Stimulated activated CD4-positive, alpha-beta T cell treated with anti-CD3 and anti-CD28 coated beads, Interleukin-15, amount 100 ng/mL, for 48 hours (primary cell): ENCODE data around the gene TSPAN9.

Experiments
- DNase-seq, 2 donors: peaks; one replicate each; pipeline ENCODE4 v3.0.0-alpha.2; 2020; ENCODE audit warnings: low read depth in 2 of 2

Gene TSPAN9

GRCh38 chr12:3187846-3188770 lies 110.9 kb downstream of the TSPAN9 start:
- DNase-seq: no peak

GRCh38 chr12:3189282-3189681 lies 112.1 kb downstream of the TSPAN9 start:
- DNase-seq: no peak

DNA sequence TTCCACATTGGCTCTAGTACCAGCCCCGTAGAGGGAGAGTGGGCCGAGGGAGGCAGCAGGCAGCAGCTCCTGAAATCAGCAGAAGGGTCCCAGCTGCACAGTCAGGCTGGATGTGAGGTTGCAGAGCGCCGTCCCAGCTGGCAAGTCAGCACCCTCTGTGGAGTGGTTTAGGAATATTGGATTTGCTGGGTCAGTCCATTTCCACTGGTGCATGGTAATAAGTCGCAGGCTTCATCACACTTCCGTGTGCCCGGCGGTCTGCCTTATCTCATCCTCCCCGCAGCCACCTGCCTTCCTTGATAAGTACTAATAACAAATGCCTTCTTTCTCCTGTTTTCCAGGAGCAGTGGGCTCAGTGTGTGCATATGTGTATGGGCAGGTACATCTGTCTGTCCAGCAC lies 112.9 kb downstream of the TSPAN9 start:
- DNase-seq: no peak

DNA sequence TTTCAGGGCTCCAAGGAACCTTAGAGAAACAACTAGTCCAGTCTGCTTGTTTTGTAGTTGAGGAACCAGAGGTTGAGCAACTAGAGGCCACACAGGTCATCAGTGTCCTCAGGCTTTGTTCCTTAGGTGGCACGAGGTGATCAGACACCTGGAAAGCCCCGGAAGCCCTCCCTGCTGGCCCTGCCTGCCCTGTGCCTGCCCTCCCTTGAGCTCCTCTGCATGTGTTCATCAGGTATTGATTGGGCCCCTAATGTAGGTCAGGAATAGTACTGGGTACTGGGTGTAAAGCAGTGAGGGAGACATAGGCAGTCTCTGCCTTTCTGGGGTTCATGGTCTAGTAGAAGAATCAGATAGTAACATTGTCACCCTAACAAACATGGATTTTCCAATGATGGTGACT lies 114.3 kb downstream of the TSPAN9 start:
- no peak for DNase-seq

GRCh38 chr12:3192221-3192620 lies 115.0 kb downstream of the TSPAN9 start:
- no peak for DNase-seq

- DNase-seq: no peak
These were observed 116.0 kb downstream of the TSPAN9 start for GRCh38 chr12:3193131-3193530.

DNA sequence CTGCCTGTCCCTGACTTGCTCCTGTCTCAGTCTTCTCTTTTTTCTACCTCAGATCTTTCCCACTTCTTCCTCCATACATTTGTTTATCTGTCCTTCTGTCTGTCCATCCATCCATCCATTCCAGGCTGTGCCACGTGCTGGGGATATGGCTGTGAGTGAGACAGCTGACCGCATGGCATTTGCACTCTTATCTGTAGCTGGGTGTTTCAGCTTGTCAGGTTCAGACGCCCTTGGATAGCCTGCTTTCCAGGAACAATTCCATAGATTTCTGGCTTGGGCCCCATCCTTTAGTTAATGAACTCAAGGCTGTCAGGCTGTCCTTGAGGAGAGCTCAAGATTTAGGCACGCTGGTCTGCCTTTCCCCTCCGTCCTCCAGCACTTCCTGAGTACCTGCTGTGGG lies 116.6 kb downstream of the TSPAN9 start:
- no peak for DNase-seq

GRCh38 chr12:3195337-3195736 lies 118.2 kb downstream of the TSPAN9 start:
- no peak for DNase-seq

DNA sequence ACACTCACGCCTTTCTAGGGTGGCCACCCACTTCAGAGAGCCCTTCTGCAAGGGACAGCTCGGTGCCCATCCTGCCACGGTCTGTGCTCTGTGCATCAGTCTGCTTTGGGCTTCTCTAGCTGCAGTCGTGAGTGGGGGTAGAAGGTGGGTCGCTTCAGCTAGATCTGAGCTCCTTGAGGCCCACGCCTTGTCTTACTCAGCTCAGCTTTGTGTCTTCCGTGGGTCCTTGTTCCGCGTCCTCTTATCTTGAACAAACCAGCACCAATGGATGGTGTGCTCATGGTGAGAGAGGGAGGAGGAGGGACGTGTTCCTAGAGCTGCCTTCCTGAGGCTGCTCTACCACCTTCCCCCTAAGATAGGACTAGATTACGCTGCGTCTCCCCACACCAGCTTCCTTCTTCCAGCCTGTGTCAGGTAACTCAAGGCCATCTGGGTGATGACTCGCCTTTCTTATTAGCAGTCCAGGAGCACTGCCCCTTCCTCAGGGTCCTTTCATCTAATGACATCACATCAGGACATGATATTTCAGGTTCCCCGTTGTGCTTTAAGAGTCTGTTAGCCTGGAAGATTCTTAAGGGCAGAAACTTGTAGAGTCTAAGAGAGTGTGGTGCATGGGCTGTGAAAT lies 118.8 kb downstream of the TSPAN9 start:
- DNase-seq: no peak

DNA sequence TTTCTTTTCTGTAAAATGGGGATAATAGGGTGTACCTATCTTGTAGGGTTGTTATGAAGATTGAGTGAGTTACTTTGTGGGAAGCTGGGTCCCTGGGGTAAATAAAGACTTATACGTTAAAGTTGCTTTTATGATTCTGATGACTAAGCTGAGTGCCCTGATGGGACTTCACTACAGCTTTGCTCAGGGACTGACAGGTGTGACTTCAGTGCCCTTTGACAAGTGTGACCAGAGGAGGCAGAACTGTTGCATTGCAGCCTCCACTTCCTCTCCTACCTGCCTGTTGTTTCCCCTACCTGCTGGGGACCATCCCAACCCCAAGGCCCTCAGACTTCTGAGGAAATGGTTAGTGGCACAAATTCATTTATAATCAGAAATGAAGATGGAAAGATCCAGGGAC lies 119.3 kb downstream of the TSPAN9 start:
- no peak for DNase-seq

DNA sequence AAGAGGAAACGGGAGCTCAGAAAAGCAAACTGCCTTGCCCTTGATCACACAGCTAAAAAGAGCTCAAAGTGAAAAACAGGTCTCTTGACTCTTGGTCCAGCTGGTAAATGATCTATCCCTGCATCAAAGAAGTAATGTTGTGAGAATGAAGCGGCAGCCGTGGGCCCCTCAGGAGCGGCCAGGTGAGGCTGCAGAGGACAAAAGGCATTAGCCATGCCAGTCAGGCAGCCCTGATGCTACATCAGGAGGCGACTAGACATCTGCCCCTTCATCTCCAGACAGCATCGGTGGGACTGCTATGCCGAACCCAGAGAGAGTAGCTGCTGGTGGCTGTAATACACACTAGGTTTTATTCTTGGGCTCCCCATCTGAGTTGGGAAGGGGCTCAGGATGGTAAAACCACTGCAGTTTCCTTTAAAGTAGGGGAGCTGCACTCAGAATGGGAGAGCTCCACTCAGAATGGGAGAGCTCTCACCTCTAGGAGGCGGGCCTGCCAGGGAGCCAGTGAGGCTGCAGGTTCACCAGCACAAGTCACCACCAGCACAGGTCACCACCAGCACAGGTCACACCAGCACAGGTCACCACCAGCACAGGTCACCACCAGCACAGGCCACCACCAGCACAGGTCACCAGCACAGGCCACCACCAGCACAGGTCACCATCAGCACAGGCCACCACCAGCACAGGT lies 120.1 kb downstream of the TSPAN9 start:
- DNase-seq: no peak

- no peak for DNase-seq
These were observed 122.4 kb downstream of the TSPAN9 start for GRCh38 chr12:3199551-3200031.

DNA sequence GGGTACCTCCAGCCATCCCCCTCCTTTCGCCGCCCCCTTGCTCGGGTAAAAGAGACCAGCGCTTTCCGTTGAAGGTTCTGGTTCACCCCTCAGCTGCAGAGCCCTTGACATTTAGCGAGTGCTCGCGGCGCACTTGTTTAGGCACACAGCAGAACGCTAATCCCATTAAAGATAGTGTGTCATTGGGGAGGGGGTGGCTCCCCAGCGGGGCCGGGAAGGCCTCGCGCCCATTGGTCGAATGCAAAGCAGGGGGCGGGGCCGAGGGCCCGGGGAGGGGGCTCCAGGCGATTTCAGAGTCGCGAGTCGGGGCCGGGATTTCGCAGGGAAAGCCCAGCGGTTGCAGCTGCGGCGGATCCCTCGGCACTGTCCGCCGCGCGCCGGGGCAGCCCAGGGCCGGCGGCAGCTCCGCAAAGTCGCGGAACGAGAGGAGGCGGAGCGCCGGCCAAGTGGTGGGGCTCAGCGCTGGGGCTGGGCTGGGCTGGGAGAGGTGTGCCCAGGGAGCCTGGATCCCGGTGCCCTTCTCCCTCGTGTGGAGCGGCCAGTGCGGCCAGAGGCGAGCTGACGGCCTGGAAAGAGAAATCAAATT lies 122.9 kb downstream of the TSPAN9 start:
- DNase-seq: no peak

DNA sequence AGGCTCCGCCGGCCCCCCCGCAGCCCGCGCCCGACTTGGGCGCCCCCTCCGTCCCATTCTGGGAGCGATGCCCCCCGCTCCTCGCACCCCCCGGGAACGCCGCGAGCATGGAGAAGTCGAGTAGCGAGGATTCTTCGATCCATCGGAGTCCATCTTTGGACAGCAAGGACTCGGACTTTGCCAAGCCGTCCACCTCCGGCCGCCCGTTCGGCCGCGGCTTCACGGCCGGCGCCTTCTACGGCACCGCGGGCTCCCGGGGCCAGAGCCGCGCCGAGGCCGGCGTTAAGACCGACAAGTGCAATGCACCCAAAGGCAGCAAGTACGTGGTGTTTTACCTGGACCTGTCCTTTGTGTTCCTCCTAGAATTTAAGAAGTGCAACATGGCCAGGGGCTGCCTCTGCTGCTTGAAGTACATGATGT lies 123.6 kb downstream of the TSPAN9 start:
- no peak for DNase-seq

- DNase-seq: no peak
These were observed 124.3 kb downstream of the TSPAN9 start for GRCh38 chr12:3201339-3202051.

DNA sequence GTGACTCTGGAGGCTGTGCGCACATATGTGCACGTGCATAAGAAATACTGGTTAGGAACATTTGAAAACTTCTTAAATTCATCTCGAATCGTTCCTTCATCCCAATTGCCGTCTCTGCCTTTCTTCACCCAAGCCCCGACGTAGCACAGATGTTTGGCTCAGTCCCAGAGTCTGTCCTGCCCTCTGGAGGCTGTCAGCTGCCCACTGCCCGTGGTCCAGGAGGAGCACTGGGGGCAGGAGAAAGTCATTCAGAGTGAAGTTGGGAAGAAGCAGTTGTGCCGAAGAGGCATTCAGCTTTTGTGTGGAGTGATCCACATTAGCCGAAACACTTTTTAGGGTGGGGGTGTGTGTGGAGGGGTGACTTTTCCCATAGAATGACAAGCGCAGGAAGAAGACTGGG lies 124.9 kb downstream of the TSPAN9 start:
- no peak for DNase-seq

DNA sequence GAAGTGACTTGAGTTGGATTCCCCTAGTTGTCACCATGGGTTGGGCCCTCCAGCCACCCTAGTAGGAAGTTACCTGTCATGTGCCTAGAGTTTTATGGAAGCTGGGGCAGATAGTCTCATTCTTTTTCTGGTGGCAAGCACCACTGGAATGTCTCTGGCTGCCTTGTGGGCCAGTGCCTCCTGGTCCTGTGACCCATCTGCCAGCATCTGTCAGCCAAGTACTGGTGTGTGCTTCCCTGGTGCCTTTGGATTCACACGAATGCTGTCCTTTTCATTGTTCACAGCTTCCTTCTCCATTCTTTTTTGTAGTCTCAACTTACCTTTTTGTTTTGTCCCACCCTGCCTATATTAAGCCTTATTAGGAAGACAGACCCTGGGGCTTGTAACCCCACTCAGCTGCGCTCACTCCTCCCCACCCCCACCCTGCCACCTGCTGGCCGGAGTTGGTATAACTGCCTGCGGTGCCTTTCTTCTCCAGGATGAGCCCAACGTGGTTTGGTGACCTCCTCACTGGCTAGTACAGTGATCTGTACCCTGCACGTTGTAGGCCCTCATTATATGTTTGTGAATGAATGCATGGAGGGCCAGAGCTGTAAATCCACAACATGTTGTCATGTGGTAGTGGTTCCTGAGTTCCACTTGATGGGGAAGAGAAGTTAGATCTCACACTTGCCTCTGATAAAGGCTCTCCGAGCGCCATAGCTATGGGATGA lies 125.7 kb downstream of the TSPAN9 start:
- peak; percentile 24 to 56 for DNase-seq

GRCh38 chr12:3203713-3204112 lies 126.5 kb downstream of the TSPAN9 start:
- DNase-seq: no peak

- no peak for DNase-seq
These were observed 127.0 kb downstream of the TSPAN9 start for GRCh38 chr12:3204143-3204542.

DNA sequence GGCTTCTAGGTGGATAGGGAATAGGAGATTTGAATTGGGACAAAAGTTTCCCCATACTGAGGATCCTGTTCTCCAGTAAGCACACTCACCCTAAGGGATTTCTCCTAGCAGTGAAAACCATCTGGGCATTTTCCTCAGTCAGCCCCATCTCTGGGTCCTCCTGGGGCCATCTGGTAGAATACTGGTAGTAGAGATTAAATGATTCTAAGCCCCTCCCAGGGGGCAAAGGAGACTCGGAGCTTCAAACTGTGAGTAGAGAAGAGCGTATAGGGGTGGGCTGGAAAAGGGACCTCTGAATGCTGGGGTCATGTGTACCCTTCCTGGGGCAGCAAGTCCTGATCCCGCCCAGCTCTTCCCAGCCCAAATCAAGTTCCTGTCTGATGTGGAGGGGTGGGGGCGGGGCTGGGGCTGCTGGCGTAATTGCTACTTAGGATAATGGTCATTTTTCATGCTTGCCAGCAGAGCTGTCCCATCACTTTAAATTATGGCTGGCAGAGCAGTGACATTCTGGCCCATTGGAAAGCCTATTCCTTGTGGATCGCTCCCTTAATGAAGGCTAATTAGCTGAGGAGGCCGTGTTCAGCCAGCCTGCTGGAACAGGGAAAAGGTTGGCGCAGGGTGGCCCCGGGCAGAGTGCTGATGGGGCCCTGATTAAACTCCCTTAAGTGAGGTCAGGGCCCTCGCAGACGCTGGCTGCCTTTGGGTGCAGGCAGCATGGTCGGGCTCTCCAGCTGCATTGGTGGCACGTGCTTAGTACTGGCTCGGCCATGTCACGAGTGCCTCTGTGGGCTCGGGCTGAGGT lies 127.8 kb downstream of the TSPAN9 start:
- no peak for DNase-seq
